GM12878 (cell line): Measurements from ENCODE around the gene FAM89B. TPM values are rescaled to one million over a fixed set of nuclear protein-coding genes. Genes with fewer than 3 reads are reported as not detected.

Source experiments
- ATAC-seq: fragments of 200-7000 bp; cut with Tn5 transposase; 3 replicates; pipeline ENCODE4 v1.9.1; 2020; ENCODE audit warnings: mild to moderate bottlenecking, moderate library complexity
- BruUV-seq: library from RNA; stranded (reverse); fragments of 400-500 nt; replicated peaks from 2 replicates; lab custom pipeline; 2021; lab: Mats Ljungman, UMichigan
- CTCF ChIA-PET: fragments of 300-600 bp; sonication (Branson Sonifier 250); formaldehyde crosslinking; extraction: SDS; loops from one replicate; lab custom pipeline; 2021; ENCODE audit warnings: inconsistent platforms; lab: Yijun Ruan, JAX
- POLR2A ChIA-PET: fragments of 350-600 bp; formaldehyde crosslinking; extraction: SDS; loops from one replicate; lab custom pipeline; 2021; ENCODE audit warnings: inconsistent platforms; lab: Charles Lee
- RAD21 ChIA-PET: fragments of 300-600 bp; sonication (Branson Sonifier 250); formaldehyde crosslinking; loops from one replicate; lab custom pipeline; 2023; ENCODE audit warnings: antibody characterized with exemption; ENCODE audit not compliant: unreplicated experiment; lab: Charles Lee
- SMC1A ChIA-PET: fragments of 300-600 bp; sonication (Branson Sonifier 250); formaldehyde crosslinking; loops from one replicate; lab custom pipeline; 2023; ENCODE audit not compliant: unreplicated experiment, uncharacterized antibody; lab: Charles Lee
- DNase-seq: peaks from one replicate; pipeline ENCODE4 v3.0.0-alpha.2; 2011; ENCODE audit warnings: low read depth, low spot score
- FAIRE-seq: peaks from 3 replicates; lab custom pipeline; 2011; peaks lifted over from hg19 to GRCh38; lab: Jason Lieb, UNC
- H2AFZ ChIP-seq: 2 replicates; pipeline ENCODE4 v1.6.0; 2011; ENCODE audit warnings: low read depth, low read length, control low read depth; ENCODE audit not compliant: control insufficient read depth
- H3K27ac ChIP-seq: 2 replicates; pipeline ENCODE4 v1.5.1; 2011; ENCODE audit warnings: control low read depth; ENCODE audit not compliant: control insufficient read depth, insufficient read depth
- H3K27me3 ChIP-seq, 2 experiments: replicated peaks in 1 of 2; 2 replicates each; pipeline versions ENCODE4 v1.6.0 to v1.6.1; 2011; ENCODE audit warnings: low read length in 1 of 2; ENCODE audit not compliant: control insufficient read depth in 2 of 2, insufficient read depth in 2 of 2
- H3K36me3 ChIP-seq, 2 experiments: 2 replicates each; pipeline ENCODE4 v1.5.1; 2011; ENCODE audit warnings: low read length in 1 of 2; ENCODE audit not compliant: control insufficient read depth in 2 of 2, insufficient read depth in 2 of 2
- H3K4me1 ChIP-seq: 2 replicates; pipeline ENCODE4 v1.6.1; 2011; ENCODE audit warnings: mild to moderate bottlenecking, low read length, moderate library complexity, mixed read lengths; ENCODE audit not compliant: control insufficient read depth, insufficient read depth
- H3K4me2 ChIP-seq: 2 replicates; pipeline ENCODE4 v1.6.0; 2011; ENCODE audit warnings: control low read depth; ENCODE audit not compliant: control insufficient read depth, insufficient read depth
- H3K4me3 ChIP-seq: fragments of 200-600 bp; sonication (generic); 2 replicates; pipeline ENCODE4 v1.5.1; 2016
- H3K79me2 ChIP-seq: 2 replicates; pipeline ENCODE4 v1.6.0; 2011; ENCODE audit warnings: low read length; ENCODE audit not compliant: control insufficient read depth, insufficient read depth
- H3K9ac ChIP-seq: 2 replicates; pipeline ENCODE4 v1.8.0; 2011; ENCODE audit warnings: low read length, control low read depth, mixed read lengths; ENCODE audit not compliant: control insufficient read depth, insufficient read depth
- H3K9me3 ChIP-seq: replicated peaks from 3 replicates; pipeline ENCODE4 v1.5.1; 2011; ENCODE audit warnings: mild to moderate bottlenecking, low read length; ENCODE audit not compliant: control insufficient read depth, insufficient read depth
- H4K20me1 ChIP-seq: 2 replicates; pipeline ENCODE4 v1.6.0; 2011; ENCODE audit not compliant: control insufficient read depth, insufficient read depth
- WGBS: methylation state at CpG from one replicate; pipeline ENCODE4 v1.1.6; 2016; ENCODE audit warnings: low lambda C conversion rate; ENCODE audit not compliant: insufficient replicate concordance, insufficient coverage; ENCODE audit errors: missing lambda C conversion rate; 5-methylcytosine and 5-hydroxymethylcytosine counted together
- in situ Hi-C: fragments of 300-500 bp; cut with MboI; formaldehyde crosslinking; loops from 9 replicates; pipeline ENCODE4 v1.14.3; 2018; ENCODE audit warnings: mixed read lengths
- intact Hi-C: fragments of 100-400 bp; cut with micrococcal nuclease; formaldehyde crosslinking; loops from one replicate; pipeline ENCODE4 v1.14.2; 2022; ENCODE audit not compliant: unreplicated experiment
- polyA plus RNA-seq, 11 experiments: library from polyadenylated mRNA; depleted of rRNA in 4 of 11; unstranded in 6 of 11; stranded (reverse) in 5 of 11; fragments of >200 nt; fragmentation: Nextera tagmentation in 4 of 11; fragmentation: Illumina TruSeq in 1 of 11; extraction: Ambion mirVana in 4 of 11; extraction: Trizol in 1 of 11; gene quantifications; 1 replicate in 1 of 11; 2 replicates in 10 of 11; pipeline versions ENCODE4 v1.2.1 to v1.2.3, GENCODE V29; 2011 to 2016; ENCODE audit warnings: inconsistent platforms in 2 of 11, missing spikeins in 2 of 11, low read depth in 1 of 11
- total RNA-seq, 4 experiments: library from RNA; depleted of rRNA in 3 of 4; stranded (reverse); fragments of >200 nt in 3 of 4; fragmentation: Illumina TruSeq in 1 of 4; extraction: Trizol in 1 of 4; gene quantifications; 2 replicates each; pipeline versions ENCODE4 v1.2.1 to v1.2.3, GENCODE V29; 2013 to 2021
- TF ChIP-seq, protein P1 (sequence below): fragments of 450-650 bp; conservative IDR thresholded peaks from 2 replicates; pipeline ENCODE4 v1.6.1; 2017; ENCODE audit warnings: mild to moderate bottlenecking, moderate library complexity

FAM89B gene
- total and polyA plus RNA-seq, 10 of the 15 experiments (the other 5 are each of a cell fraction or from before 2014, with no cell fraction given) = 0.34 to 36.7 (median 9.8) TPM

DNA sequence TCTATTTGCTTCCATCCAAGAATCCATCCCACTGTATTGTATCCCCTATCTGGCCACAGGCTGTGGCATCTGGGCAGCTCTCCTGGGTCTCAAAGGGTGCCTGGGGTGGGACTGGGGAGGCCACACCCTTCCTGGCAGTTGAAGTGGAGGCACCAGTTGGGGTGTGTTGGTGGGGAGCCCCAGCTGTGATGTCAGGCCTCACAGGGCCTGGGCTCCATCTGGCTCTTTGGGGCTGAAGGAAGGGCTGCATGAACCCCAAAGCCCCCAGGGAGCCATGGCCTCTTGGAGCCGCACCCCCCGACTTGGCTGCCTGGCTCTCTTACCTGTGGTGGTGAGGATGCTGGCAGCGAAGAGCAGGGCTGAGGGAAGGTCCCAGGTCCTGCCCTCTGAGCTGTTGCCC, 22.8 kb downstream of the FAM89B start:
- peaks cover 2 to 3% of the 10 kb centered on the region in 2 experiments; a peak in 3 of 4 replicates for H3K36me3 ChIP-seq
- no TSS peak for BruUV-seq
- H2AFZ ChIP-seq = no peak overlapping the region
- no peak overlapping the region for H3K9ac ChIP-seq
- H3K4me1 ChIP-seq = no peaks in the 10 kb centered on the region
- intact Hi-C loops (no loop called here), in situ Hi-C loops (no loop called here)
- H4K20me1 ChIP-seq = no peaks in the 10 kb centered on the region
- no peak for FAIRE-seq
- POLR2A ChIA-PET = interaction anchor here (0.6 to 2.0 kb wide), 3 partner anchors 23 to 112 kb away, joined by 3 to 10 read pairs (median 8); partner anchors contain the start of gene FAM89B
- 41% methylated on average over 3 of the region's 3 CpGs for WGBS
- no peak for DNase-seq
- H3K79me2 ChIP-seq = no peaks in the 10 kb centered on the region
- H3K27me3 ChIP-seq = no peaks in the 10 kb centered on the region
- SMC1A ChIA-PET = interaction anchor here (2.0 to 2.3 kb wide), 2 partner anchors 22 to 54 kb away, joined by 6 to 17 read pairs; partner anchors contain the start of gene FAM89B
- RAD21 ChIA-PET = interaction anchor here (2.0 to 2.8 kb wide), 3 partner anchors 18 to 54 kb away, joined by 8 to 18 read pairs (median 10); partner anchors contain the start of genes EHBP1L1 and MAP3K11
- CTCF ChIA-PET = interaction anchor here (0.6 to 3.3 kb wide), 5 partner anchors 8 to 320 kb away, joined by 3 to 39 read pairs (median 4); partner anchors contain the start of gene EHBP1L1
- no peak for ATAC-seq
- H3K4me2 ChIP-seq = no peak overlapping the region
- no peak overlapping the region for H3K4me3 ChIP-seq
- no peaks in the 10 kb centered on the region for H3K9me3 ChIP-seq
- TF ChIP-seq, protein P1, sequence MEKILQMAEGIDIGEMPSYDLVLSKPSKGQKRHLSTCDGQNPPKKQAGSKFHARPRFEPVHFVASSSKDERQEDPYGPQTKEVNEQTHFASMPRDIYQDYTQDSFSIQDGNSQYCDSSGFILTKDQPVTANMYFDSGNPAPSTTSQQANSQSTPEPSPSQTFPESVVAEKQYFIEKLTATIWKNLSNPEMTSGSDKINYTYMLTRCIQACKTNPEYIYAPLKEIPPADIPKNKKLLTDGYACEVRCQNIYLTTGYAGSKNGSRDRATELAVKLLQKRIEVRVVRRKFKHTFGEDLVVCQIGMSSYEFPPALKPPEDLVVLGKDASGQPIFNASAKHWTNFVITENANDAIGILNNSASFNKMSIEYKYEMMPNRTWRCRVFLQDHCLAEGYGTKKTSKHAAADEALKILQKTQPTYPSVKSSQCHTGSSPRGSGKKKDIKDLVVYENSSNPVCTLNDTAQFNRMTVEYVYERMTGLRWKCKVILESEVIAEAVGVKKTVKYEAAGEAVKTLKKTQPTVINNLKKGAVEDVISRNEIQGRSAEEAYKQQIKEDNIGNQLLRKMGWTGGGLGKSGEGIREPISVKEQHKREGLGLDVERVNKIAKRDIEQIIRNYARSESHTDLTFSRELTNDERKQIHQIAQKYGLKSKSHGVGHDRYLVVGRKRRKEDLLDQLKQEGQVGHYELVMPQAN = no peak
- no peak overlapping the region for H3K27ac ChIP-seq
